Suprapubic skin (tissue), 4 donors: ENCODE results near the gene STARD13. TPM values are rescaled to one million over a fixed set of nuclear protein-coding genes. Genes with fewer than 3 reads are reported as not detected.
A peak's percentile ranks its signal among the peaks of the same experiment; 100 is the strongest.
"Not testable (repeated sequence)": the region's sequence is repeated elsewhere in the genome, so short reads cannot be mapped to it uniquely, and the experiment has no call there.

Experiments
- DNase-seq, 2 donors: peaks; one replicate each; pipeline ENCODE4 v3.0.0-alpha.2; 2019; ENCODE audit warnings: low spot score in 2 of 2
- H3K27ac ChIP-seq: fragments of 200-600 bp; sonication (generic); one replicate; pipeline ENCODE4 v1.5.1; 2019
- H3K27me3 ChIP-seq: fragments of 200-600 bp; sonication (generic); one replicate; pipeline ENCODE4 v1.5.1; 2019
- H3K36me3 ChIP-seq: fragments of 200-600 bp; sonication (generic); one replicate; pipeline ENCODE4 v1.5.1; 2019
- H3K4me1 ChIP-seq: fragments of 200-600 bp; sonication (generic); one replicate; pipeline ENCODE4 v1.5.1; 2019
- H3K4me3 ChIP-seq: fragments of 200-600 bp; sonication (generic); one replicate; pipeline ENCODE4 v1.5.1; 2019; ENCODE audit warnings: mild to moderate bottlenecking
- H3K9me3 ChIP-seq: fragments of 200-600 bp; sonication (generic); one replicate; pipeline ENCODE4 v1.5.1; 2019
- EP300 ChIP-seq: sonication (generic); formaldehyde crosslinking; IDR thresholded peaks from one replicate; pipeline ENCODE4 v1.6.1; 2017; ENCODE audit warnings: antibody characterized with exemption
- POLR2A ChIP-seq, 2 donors: fragments of 450-650 bp; IDR thresholded peaks; one replicate each; pipeline ENCODE4 v1.6.1; 2017; ENCODE audit warnings: antibody characterized with exemption in 2 of 2, mild to moderate bottlenecking in 2 of 2, moderate library complexity in 2 of 2
- POLR2AphosphoS5 ChIP-seq, 3 donors: sonication (generic); formaldehyde crosslinking; IDR thresholded peaks; one replicate each; pipeline ENCODE4 v1.6.1; 2017; ENCODE audit warnings: antibody characterized with exemption in 3 of 3
- WGBS: methylation state at CpG from one replicate; pipeline ENCODE4 v1.1.5; 2018; 5-methylcytosine and 5-hydroxymethylcytosine counted together
- total RNA-seq, 4 donors: library from RNA; depleted of rRNA; stranded (reverse); fragments of >200 nt; gene quantifications; one replicate each; pipeline ENCODE4 v1.1.0, GENCODE V29; 2016
- TF ChIP-seq, protein P1 (sequence below), 2 donors: fragments of 200-600 bp in 1 of 2; fragments of 450-650 bp in 1 of 2; sonication (generic) in 1 of 2; IDR thresholded peaks; one replicate each; pipeline ENCODE4 v1.5.1; 2016 to 2019; ENCODE audit warnings: antibody characterized with exemption in 2 of 2, mild to moderate bottlenecking in 1 of 2, moderate library complexity in 1 of 2

STARD13 gene
- total RNA-seq, 4 donors from 2014 or later, result 7.9 to 31.4 (median 15.9) TPM

DNA sequence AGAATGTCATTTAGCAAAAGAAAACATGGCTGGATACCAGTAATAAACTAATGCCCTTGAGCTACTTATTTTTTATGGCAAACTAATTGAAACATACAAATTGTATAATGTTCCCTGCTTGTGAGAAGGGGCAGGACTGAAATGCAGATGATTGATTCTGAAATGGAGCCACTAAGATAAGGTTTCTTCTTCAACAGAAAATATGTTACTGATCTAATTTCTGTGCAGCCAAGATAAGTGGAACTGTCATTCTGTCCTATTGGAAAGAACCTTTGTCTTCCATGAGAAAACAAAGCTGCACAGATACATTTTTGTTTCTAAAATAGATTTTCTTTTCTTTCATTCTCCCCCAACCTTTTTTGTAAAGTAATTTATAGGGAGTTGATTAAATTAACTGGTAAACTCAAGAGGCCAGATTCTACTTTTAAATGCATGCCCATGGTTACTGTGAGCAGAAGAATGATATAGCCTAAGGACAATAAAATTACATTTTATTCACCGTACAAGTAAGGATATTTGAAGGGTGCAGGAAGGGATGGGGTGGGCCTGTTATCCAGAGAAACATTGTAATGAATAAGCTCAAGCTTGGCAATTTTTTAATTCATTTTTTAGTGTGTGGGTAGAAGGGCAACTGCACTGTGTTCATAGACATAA is 39.9 kb downstream of the STARD13 start:
- DNase-seq, result no peak
- no peak overlapping the region for H3K27ac ChIP-seq
- 74% methylated on average over 1 of the region's 1 CpG for WGBS

DNA sequence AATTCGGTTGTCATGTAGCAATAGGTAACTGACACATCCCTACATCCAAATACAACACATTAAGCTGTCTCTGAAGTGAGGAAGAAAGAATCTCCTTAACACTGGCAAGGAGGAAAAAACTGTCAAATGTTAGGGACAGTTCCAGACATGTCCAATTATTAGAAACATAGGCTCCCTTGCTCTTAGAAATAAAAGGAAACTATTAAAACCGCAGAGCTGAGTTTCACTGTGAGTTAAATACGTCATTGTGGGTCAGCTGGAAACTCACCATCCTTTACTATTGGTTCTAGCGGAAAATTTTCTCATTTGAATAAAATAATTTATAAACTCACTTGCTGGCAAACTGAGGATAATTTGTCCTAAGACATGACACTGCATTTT is 40.7 kb downstream of the STARD13 start:
- Histone ChIP-seq H3K27me3 (no peaks in the 10 kb centered on the region), H3K4me1 (no peaks in the 10 kb centered on the region), H3K27ac (no peak overlapping the region), H3K36me3 (no peaks in the 10 kb centered on the region), H3K4me3 (no peak overlapping the region), H3K9me3 (no peaks in the 10 kb centered on the region)
- WGBS, result 81% methylated on average over 4 of the region's 4 CpGs
- TF ChIP-seq EP300 (no peak), POLR2A (IDR thresholded peaks at IDR 0.05) (no peak), POLR2AphosphoS5 (IDR thresholded peaks at IDR 0.05) (no peak)
- TF ChIP-seq, protein P1, sequence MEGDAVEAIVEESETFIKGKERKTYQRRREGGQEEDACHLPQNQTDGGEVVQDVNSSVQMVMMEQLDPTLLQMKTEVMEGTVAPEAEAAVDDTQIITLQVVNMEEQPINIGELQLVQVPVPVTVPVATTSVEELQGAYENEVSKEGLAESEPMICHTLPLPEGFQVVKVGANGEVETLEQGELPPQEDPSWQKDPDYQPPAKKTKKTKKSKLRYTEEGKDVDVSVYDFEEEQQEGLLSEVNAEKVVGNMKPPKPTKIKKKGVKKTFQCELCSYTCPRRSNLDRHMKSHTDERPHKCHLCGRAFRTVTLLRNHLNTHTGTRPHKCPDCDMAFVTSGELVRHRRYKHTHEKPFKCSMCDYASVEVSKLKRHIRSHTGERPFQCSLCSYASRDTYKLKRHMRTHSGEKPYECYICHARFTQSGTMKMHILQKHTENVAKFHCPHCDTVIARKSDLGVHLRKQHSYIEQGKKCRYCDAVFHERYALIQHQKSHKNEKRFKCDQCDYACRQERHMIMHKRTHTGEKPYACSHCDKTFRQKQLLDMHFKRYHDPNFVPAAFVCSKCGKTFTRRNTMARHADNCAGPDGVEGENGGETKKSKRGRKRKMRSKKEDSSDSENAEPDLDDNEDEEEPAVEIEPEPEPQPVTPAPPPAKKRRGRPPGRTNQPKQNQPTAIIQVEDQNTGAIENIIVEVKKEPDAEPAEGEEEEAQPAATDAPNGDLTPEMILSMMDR (IDR thresholded peaks at IDR 0.05), result no peak
- no peak for DNase-seq

More for the DNA sequence above, 39.9 kb downstream of the STARD13 start:
- Histone ChIP-seq H3K4me3 (no peak overlapping the region), H3K27me3 (no peaks in the 10 kb centered on the region), H3K4me1 (peaks cover 5% of the 10 kb centered on the region), H3K36me3 (no peaks in the 10 kb centered on the region), H3K9me3 (no peaks in the 10 kb centered on the region)
- TF ChIP-seq POLR2AphosphoS5 (IDR thresholded peaks at IDR 0.05) (no peak), POLR2A (IDR thresholded peaks at IDR 0.05) (no peak)

DNA sequence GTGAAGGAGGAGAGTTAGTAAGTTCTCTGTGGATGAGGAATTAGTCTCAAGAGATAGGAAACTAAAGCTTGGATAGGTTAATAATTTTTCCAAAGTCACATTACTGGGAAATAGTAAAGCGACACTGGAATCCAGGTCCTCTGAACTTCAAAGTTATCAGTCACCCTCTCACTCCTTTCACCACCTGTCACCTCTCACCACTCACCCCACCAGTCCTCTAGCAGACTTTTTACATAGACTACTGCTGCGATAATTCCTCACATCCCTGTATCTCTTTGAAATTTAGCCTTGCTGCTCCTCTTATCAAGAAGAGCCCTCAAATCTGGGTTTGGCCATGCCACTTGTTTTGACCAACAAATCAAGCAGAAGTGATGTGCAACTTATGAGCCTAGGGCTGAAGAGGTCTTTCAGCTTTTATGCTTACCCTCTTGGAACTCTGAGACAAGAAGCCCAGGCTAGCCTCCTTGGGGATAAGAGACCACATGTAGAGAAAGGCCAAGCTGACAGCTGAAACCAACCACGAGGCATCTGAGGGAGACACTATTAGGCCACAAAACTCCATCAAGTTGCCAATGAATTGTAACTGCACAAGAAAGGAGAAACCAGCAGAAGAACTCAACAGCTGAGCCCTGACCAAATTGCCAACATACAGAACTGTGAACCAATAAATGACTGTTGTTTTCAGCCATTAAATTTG is 41.2 kb downstream of the STARD13 start:
- Histone ChIP-seq H3K4me1 (no peaks in the 10 kb centered on the region), H3K36me3 (no peaks in the 10 kb centered on the region), H3K27ac (no peak overlapping the region), H3K9me3 (no peaks in the 10 kb centered on the region), H3K27me3 (no peaks in the 10 kb centered on the region), H3K4me3 (no peak overlapping the region)
- WGBS, result 89% methylated on average over 3 of the region's 3 CpGs
- no peak for DNase-seq
- no peak for TF ChIP-seq POLR2A (IDR thresholded peaks at IDR 0.05)
- TF ChIP-seq POLR2AphosphoS5 (IDR thresholded peaks at IDR 0.05), result no peak
- TF ChIP-seq EP300, result no peak
- TF ChIP-seq, protein P1 (IDR thresholded peaks at IDR 0.05), result no peak

DNA sequence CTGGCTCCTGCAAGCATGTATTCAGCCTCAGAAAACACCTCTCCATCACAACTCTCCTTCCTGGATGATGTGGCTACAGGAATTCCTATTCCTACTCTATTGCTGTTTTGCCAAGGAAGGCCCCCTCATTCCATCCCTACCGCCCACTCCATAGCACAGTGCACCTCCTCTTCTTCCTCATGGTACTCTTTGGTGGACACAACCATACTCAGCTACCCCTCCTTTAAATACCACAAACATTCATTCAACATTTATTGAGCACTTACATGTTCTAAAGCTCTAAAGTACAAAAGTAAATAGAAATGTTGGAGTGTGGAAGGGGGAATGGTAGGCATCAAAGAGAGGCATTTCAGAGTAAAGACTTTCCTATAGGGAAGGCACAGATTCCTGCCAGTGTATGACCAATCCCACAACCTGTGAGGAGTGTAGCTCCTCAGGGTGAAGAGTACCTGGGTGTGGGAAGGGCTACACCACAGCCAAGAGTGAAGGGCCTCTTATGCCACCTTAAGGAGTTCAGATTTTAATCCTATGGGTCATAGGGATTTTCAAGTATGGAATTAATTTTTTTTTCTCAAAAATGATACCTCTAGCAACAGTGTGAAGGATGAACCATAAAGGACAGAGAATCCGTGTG is 42.5 kb downstream of the STARD13 start:
- no peak for TF ChIP-seq POLR2AphosphoS5 (IDR thresholded peaks at IDR 0.05)
- H3K4me1 ChIP-seq, result no peaks in the 10 kb centered on the region
- DNase-seq, result no peak
- no peaks in the 10 kb centered on the region for H3K9me3 ChIP-seq
- no peaks in the 10 kb centered on the region for H3K36me3 ChIP-seq
- no peak overlapping the region for H3K4me3 ChIP-seq
- 93% methylated on average over 2 of the region's 2 CpGs for WGBS
- no peaks in the 10 kb centered on the region for H3K27me3 ChIP-seq
- H3K27ac ChIP-seq, result no peak overlapping the region

DNA sequence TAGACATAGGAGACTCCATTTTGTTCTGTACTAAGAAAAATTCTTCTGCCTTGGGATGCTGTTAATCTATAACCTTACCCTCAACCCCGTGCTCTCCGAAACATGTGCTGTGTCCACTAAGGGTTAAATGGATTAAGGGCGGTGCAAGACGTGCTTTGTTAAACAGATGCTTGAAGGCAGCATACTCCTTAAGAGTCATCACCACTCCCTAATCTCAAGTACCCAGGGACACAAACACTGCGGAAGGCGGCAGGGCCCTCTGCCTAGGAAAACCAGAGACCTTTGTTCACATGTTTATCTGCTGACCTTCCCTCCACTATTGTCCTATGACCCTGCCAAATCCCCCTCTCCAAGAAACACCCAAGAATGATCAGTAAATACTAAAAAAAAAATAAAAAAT is 43.2 kb downstream of the STARD13 start:
- WGBS, result 65% methylated on average over 6 of the region's 6 CpGs
- not testable (repeated sequence) for H3K9me3 ChIP-seq, H3K27ac ChIP-seq

DNA sequence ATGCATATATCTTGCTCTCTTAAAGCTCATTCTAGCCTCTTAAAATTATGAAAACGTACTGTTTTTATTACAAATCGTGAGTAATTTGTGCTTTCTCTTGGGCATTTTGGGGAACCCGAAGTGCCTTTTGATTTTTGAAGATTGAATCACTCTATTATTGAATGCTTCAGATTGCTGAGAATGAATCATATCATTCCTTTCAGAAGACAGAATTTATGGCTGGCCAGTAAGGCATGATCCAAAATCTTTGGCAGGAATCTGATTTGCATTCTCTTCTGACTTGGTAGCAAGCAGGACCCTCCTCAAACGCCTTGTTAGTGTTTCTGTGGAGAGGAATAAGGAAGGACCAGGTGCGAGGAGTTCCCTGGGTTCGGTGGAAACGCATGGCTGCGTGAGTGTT is 49.5 kb downstream of the STARD13 start:
- WGBS, result 77% methylated on average over 8 of the region's 8 CpGs
- Histone ChIP-seq H3K4me1 (peaks cover 34% of the 10 kb centered on the region), H3K4me3 (no peak overlapping the region), H3K27me3 (no peaks in the 10 kb centered on the region), H3K27ac (peak overlapping the region; percentile 66), H3K9me3 (no peaks in the 10 kb centered on the region), H3K36me3 (no peaks in the 10 kb centered on the region)
- no peak for DNase-seq
- no peak for TF ChIP-seq POLR2A (IDR thresholded peaks at IDR 0.05)
- TF ChIP-seq EP300, result no peak
- no peak for TF ChIP-seq POLR2AphosphoS5 (IDR thresholded peaks at IDR 0.05)
- TF ChIP-seq, protein P1 (IDR thresholded peaks at IDR 0.05), result no peak

More for the DNA sequence above, 43.2 kb downstream of the STARD13 start:
- H3K4me3 ChIP-seq, H3K36me3 ChIP-seq, H3K27me3 ChIP-seq, H3K4me1 ChIP-seq, DNase-seq: not testable (repeated sequence)
